ENCODE measurements around the gene UBL4A. TPM values are rescaled to one million over a fixed set of nuclear protein-coding genes. Genes with fewer than 3 reads are reported as not detected.

Gene UBL4A
- total RNA-seq = 30.2 TPM

GRCh38 chrX:154486396-154487207 is at the start of gene UBL4A:
Gene UBL4A, minus strand, starts transcription at chrX:154486615. Its CDS starts 31 bp downstream, at chrX:154486584.
- H3K36me3 ChIP-seq = peaks cover 0 to 4% of the 10 kb centered on the region in 2 donors
- peak within 1 kb of the TSS; percentile 85 for H3K27ac ChIP-seq
- intact Hi-C loops (cut with DNase I) = no loop called here
- no peak for DNase-seq (ENCODE audit: extremely low spot score in 2 of 2)
- H3K4me3 ChIP-seq = peak within 1 kb of the TSS; percentile 52 to 67
- no peaks in the 10 kb centered on the region for H3K27me3 ChIP-seq
- TF ChIP-seq POLR2A (IDR thresholded peaks at IDR 0.05) (peak in 1 of 2 donors; percentile 20), POLR2AphosphoS5 (IDR thresholded peaks at IDR 0.05; ENCODE audit: insufficient read depth in 1 of 2, low read depth in 1 of 2) (peak in 1 of 2 donors; percentile 51), CTCF (IDR thresholded peaks at IDR 0.05) (no peak)
- H3K4me1 ChIP-seq = peaks cover 29% of the 10 kb centered on the region
- no peaks in the 10 kb centered on the region for H3K9me3 ChIP-seq

GRCh38 chrX:154535892-154536291 is 49.5 kb upstream of the UBL4A start:
- TF ChIP-seq POLR2AphosphoS5 (IDR thresholded peaks at IDR 0.05; ENCODE audit: insufficient read depth in 1 of 2, low read depth in 1 of 2) (no peak), POLR2A (IDR thresholded peaks at IDR 0.05) (no peak), CTCF (IDR thresholded peaks at IDR 0.05) (no peak)
- intact Hi-C loops (cut with DNase I) = no loop called here

GRCh38 chrX:154534526-154535322 is 48.3 kb upstream of the UBL4A start:
- TF ChIP-seq POLR2AphosphoS5 (IDR thresholded peaks at IDR 0.05; ENCODE audit: insufficient read depth in 1 of 2, low read depth in 1 of 2) (peak; percentile 75 to 79), POLR2A (IDR thresholded peaks at IDR 0.05) (no peak), CTCF (IDR thresholded peaks at IDR 0.05) (peak; percentile 99 to 100 (median 100))
- intact Hi-C loops (cut with DNase I) = loop anchor here (5.0 kb wide), 2 partner anchors 122 to 137 kb away; partner anchors contain the start of genes RPL10 and TAFAZZIN
- H3K27me3 ChIP-seq = no peaks in the 10 kb centered on the region
- peaks cover 11% of the 10 kb centered on the region for H3K4me1 ChIP-seq
- no peaks in the 10 kb centered on the region for H3K9me3 ChIP-seq
- peak overlapping the region; percentile 58 for H3K27ac ChIP-seq
- H3K36me3 ChIP-seq = peaks cover 0 to 14% of the 10 kb centered on the region in 2 donors
- peak in 1 of 2 donors; percentile 91 for DNase-seq (ENCODE audit: extremely low spot score in 2 of 2)
- H3K4me3 ChIP-seq = no peak overlapping the region

More at GRCh38 chrX:154535892-154536291, 49.5 kb upstream of the UBL4A start:
- peak in 1 of 2 donors; percentile 83 for DNase-seq (ENCODE audit: extremely low spot score in 2 of 2)
- no peaks in the 10 kb centered on the region for H3K9me3 ChIP-seq
- peaks cover 16% of the 10 kb centered on the region for H3K4me1 ChIP-seq
- H3K4me3 ChIP-seq = no peak overlapping the region
- H3K36me3 ChIP-seq = peaks cover 0 to 14% of the 10 kb centered on the region in 2 donors
- H3K27me3 ChIP-seq = no peaks in the 10 kb centered on the region
- H3K27ac ChIP-seq = no peak overlapping the region

GRCh38 chrX:154532690-154533089 is 46.3 kb upstream of the UBL4A start:
- Histone ChIP-seq H3K36me3 (peaks cover 0 to 14% of the 10 kb centered on the region in 2 donors), H3K4me1 (peaks cover 11% of the 10 kb centered on the region), H3K27me3 (no peaks in the 10 kb centered on the region), H3K27ac (no peak overlapping the region), H3K9me3 (no peaks in the 10 kb centered on the region), H3K4me3 (no peak overlapping the region)
- no peak for TF ChIP-seq POLR2A (IDR thresholded peaks at IDR 0.05)
- TF ChIP-seq POLR2AphosphoS5 (IDR thresholded peaks at IDR 0.05; ENCODE audit: insufficient read depth in 1 of 2, low read depth in 1 of 2) = no peak
- no peak for TF ChIP-seq CTCF (IDR thresholded peaks at IDR 0.05)
- DNase-seq (ENCODE audit: extremely low spot score in 2 of 2) = no peak
- intact Hi-C loops (cut with DNase I) = loop anchor here (5.0 kb wide), 2 partner anchors 120 to 135 kb away; partner anchors contain the start of genes RPL10 and TAFAZZIN
